KOPT-K1 (cell line): Measurements from ENCODE around the gene OR8H2.
"Not testable (repeated sequence)": the region's sequence is repeated elsewhere in the genome, so short reads cannot be mapped to it uniquely, and the experiment has no call there.

Source experiments
- H3K27ac ChIP-seq: fragments of 200-600 bp; sonication (generic); 2 replicates; pipeline ENCODE4 v1.5.1; 2016; ENCODE audit warnings: antibody characterized with exemption, mild to moderate bottlenecking, low read depth, low read length; ENCODE audit not compliant: poor library complexity, severe bottlenecking
- H3K36me3 ChIP-seq: fragments of 200-600 bp; sonication (generic); 2 replicates; pipeline ENCODE4 v1.5.1; 2017; ENCODE audit warnings: antibody characterized with exemption, mild to moderate bottlenecking, low read length, moderate library complexity; ENCODE audit not compliant: insufficient read depth
- H3K9me3 ChIP-seq: fragments of 200-600 bp; sonication (generic); 2 replicates; pipeline ENCODE4 v1.5.1; 2017; ENCODE audit warnings: antibody characterized with exemption, low read length, mild to moderate bottlenecking; ENCODE audit not compliant: insufficient read depth, poor library complexity, severe bottlenecking

OR8H2 gene, protein sequence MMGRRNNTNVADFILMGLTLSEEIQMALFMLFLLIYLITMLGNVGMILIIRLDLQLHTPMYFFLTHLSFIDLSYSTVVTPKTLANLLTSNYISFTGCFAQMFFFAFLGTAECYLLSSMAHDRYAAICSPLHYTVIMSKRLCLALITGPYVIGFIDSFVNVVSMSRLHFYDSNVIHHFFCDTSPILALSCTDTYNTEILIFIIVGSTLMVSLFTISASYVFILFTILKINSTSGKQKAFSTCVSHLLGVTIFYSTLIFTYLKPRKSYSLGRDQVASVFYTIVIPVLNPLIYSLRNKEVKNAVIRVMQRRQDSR

DNA sequence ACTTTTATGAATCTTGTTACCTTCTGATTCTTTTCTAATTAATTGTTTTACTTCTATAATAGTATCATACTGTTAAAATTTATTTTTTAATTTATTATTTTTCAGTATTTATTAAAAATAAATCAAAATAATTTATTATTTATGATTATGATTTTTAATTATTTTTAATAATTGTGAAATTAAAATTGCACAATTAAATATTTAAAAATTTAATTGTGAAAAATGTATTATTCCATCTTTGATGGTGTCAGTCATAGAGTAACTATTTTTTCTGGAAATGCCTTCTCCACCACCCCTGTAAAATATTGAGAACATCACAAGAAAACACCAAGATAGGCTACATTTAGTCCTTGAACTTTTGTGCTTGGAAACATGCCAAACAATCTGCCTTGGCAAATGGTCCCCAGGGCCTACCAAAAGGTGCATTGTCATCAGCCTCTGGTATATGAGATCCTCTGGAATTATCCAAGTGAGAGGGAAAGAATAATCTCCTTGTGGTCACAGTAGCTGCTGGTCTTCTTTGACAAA lies at the start of gene OR8H2:
Gene OR8H2, plus strand, starts transcription at position 478 of the 528 bp plus-strand sequence. CDS start 1,356 bp downstream, outside the sequence.
- no peaks in the 10 kb centered on the region for H3K36me3 ChIP-seq
- no peaks in the 10 kb centered on the region for H3K9me3 ChIP-seq
- H3K27ac ChIP-seq, result no peak within 1 kb of the TSS

DNA sequence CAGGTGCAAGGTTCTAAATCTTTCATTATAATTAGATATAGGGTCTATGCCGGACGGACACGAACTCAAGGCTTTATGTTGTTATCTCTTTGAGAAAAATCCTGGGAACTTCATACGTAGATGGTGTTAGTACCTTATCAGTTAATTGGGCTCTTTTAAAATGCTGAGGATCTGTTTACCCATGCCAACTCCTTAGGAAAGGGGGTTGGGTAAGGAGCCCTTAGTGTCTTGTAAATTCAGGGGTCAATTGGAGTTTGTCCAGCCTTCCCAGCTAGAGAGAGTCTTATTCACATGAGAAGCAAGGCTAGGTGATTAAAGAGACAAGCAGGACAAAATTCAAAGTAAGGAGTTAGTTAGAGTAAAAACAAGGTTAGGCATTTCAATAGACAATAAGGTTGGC lies 47.1 kb upstream of the OR8H2 start:
- H3K9me3 ChIP-seq, H3K36me3 ChIP-seq, H3K27ac ChIP-seq: not testable (repeated sequence)

DNA sequence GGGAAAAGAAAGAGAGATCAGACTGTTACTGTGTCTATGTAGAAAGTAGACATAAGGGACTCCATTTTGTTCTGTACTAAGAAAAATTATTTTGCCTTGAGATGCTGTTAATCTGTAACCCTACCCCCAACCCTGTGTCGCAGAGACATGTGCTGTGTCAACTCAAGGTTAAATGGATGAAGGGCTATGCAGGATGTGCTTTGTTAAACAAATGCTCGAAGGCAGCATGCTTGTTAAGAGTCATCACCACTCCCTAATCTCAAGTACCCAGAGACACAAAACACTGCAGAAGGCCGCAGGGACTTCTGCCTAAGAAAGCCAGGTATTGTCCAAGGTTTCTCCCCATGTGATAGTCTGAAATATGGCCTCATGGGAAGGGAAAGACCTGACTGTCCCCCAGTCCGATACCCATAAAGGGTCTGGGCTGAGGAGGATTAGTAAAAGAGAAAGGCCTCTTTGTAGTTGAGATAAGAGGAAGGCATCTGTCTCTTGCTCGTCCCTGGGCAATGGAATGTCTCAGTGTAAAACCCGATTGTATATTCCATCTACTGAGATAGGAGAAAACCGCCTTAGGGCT lies 45.7 kb upstream of the OR8H2 start:
- not testable (repeated sequence) for H3K27ac ChIP-seq, H3K9me3 ChIP-seq

DNA sequence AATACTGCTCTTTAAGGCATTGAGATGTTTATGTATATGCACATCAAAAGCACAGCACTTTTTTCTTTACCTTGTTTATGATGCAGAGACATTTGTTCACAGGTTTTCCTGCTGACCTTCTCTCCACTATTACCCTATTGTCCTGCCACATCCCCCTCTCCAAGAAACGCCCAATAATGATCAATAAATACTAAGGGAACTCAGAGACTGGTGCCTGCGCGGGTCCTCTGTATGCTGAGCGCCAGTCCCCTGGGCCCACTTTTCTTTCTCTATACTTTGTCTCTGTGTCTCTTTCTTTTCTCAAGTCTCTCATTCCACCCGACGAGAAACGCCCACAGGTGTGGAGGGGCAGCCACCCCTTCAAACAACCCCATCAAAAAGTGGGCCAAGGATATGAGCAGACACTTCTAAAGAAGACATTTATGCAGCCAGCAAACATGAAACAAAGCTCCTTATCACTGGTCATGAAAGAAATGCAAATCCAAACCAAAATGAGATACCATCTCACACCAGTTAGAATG lies 45.2 kb upstream of the OR8H2 start:
- H3K27ac ChIP-seq, H3K36me3 ChIP-seq, H3K9me3 ChIP-seq: not testable (repeated sequence)

More for the DNA sequence above, 45.7 kb upstream of the OR8H2 start:
- not testable (repeated sequence) for H3K36me3 ChIP-seq

- Histone ChIP-seq H3K27ac (no peak overlapping the region), H3K36me3 (no peaks in the 10 kb centered on the region), H3K9me3 (no peaks in the 10 kb centered on the region)
Measured at GRCh38 chr11:56066980-56067379, 36.5 kb upstream of the OR8H2 start.

- Histone ChIP-seq H3K9me3 (no peaks in the 10 kb centered on the region), H3K36me3 (no peaks in the 10 kb centered on the region), H3K27ac (no peak overlapping the region)
Measured at GRCh38 chr11:56089697-56090096, 13.8 kb upstream of the OR8H2 start.

DNA sequence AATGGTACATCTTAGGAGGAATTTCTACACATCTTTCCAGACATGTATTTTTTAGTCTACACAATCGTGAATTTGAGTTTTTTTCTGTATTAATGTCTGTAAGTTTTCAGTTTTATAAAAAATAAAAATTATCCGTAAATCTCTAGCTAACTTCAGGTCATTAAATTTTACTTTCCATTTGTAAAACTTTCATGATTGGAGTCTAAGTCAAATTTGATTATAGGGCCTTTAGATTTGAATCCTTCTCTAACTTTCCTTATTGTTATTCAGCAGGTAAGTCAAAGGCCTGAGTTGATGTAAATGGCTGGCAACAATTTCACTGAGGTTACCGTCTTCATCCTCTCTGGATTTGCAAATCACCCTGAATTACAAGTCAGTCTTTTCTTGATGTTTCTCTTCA lies 10.5 kb upstream of the OR8H2 start, which contains the start of gene OR8I2:
Gene OR8I2, plus strand, starts transcription at position 301 of the 400 bp plus-strand sequence. Its CDS starts 0 bp downstream, at position 301.
- no peaks in the 10 kb centered on the region for H3K9me3 ChIP-seq
- no peak within 1 kb of the TSS for H3K27ac ChIP-seq
- no peaks in the 10 kb centered on the region for H3K36me3 ChIP-seq

- H3K36me3 ChIP-seq, result no peaks in the 10 kb centered on the region
- no peaks in the 10 kb centered on the region for H3K9me3 ChIP-seq
- H3K27ac ChIP-seq, result no peak within 1 kb of the TSS
Measured at GRCh38 chr11:56122073-56122472, 18.6 kb downstream of the OR8H2 start, which contains the start of gene OR8H3. OR8H3 (plus strand) TSS chr11:56122373; CDS start chr11:56122373, 0 bp downstream.

GRCh38 chr11:56140151-56140661 lies 36.7 kb downstream of the OR8H2 start, which contains the start of gene OR8J3:
OR8J3 (minus strand) TSS chr11:56140201; CDS start chr11:56137718, 2,483 bp downstream.
- Histone ChIP-seq H3K9me3 (no peaks in the 10 kb centered on the region), H3K36me3 (no peaks in the 10 kb centered on the region), H3K27ac (no peak within 1 kb of the TSS)

- H3K9me3 ChIP-seq, H3K36me3 ChIP-seq, H3K27ac ChIP-seq: not testable (repeated sequence)
Measured at GRCh38 chr11:56143681-56144080, 40.2 kb downstream of the OR8H2 start.

GRCh38 chr11:56151376-56151775 lies 47.9 kb downstream of the OR8H2 start:
- H3K36me3 ChIP-seq, result no peaks in the 10 kb centered on the region
- H3K27ac ChIP-seq, result no peak overlapping the region
- H3K9me3 ChIP-seq, result peaks cover 7% of the 10 kb centered on the region

- H3K27ac ChIP-seq, result no peak overlapping the region
Measured at GRCh38 chr11:56152333-56152732, 48.8 kb downstream of the OR8H2 start.

More at GRCh38 chr11:56152333-56152732, 48.8 kb downstream of the OR8H2 start:
- no peaks in the 10 kb centered on the region for H3K36me3 ChIP-seq
- peaks cover 7% of the 10 kb centered on the region for H3K9me3 ChIP-seq
